GDM1 (cell line): Measurements from ENCODE around the gene PRKRA.
A peak's percentile ranks its signal among the peaks of the same experiment; 100 is the strongest.
"Not testable (repeated sequence)": the region's sequence is repeated elsewhere in the genome, so short reads cannot be mapped to it uniquely, and the experiment has no call there.

ENCODE experiments used
- DNase-seq: peaks from one replicate; lab custom pipeline; 2025; lab: John Stamatoyannopoulos, UW

PRKRA gene

DNA sequence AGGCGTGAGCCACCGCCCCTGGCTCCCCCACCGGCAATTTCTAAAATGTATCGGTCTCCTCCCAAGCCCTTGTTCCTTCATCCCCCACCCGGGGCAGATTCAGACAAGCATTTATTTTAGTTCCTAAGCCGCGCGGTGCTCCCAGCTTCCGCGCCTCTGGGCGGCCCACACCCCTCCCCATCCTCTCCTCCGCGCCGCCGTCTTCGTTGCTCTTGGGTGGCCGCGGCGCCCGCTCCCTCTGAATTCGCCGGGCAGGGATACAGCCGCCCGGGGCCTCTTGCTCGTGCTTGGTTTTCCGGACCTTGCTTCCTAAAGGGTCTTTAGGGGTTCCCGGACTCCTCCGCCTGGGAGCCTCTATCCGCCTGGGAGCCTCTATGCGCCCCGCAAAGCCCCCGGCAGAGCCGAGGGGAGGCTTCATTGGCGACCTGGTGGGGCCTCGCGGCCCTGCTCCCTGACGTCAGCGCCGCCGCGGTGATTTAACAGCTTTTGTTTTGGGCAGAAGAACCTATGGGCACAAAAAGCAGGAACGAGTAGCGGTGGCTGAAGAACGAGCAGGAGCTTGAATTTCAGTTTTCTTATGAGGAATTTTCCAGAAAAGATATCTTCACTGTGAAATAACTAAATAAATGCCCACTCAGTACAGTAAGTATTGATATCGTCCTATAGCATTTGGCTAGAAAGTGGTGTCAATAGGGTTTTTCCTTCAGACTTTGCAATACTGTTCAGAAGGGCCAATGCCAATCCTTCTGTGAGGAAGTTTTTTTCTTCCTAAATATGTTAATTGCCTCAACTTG, 37.3 kb downstream of the PRKRA start:
- DNase-seq, result peak; percentile 69

- not testable (repeated sequence) for DNase-seq
Observed at GRCh38 chr2:178412453-178412852, 38.5 kb downstream of the PRKRA start.

DNA sequence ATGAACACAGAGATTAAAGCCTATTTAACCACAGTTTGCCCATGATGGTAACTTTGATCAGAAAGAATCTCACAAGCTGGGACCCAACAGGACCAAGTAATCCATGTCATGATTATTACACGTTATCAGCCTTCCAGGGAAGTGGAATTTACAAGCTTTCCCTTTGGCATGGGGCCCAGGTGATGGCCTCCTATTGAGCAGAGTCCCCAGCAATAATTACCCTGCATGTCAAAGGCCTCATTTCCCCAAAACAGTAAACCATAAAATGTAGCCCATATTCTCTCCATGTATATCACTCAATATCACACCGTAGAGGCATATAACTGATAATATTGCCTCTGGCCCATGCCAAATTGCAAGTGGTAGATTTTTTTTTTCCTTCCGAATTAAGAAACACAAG, 38.9 kb downstream of the PRKRA start:
- DNase-seq, result no peak

DNA sequence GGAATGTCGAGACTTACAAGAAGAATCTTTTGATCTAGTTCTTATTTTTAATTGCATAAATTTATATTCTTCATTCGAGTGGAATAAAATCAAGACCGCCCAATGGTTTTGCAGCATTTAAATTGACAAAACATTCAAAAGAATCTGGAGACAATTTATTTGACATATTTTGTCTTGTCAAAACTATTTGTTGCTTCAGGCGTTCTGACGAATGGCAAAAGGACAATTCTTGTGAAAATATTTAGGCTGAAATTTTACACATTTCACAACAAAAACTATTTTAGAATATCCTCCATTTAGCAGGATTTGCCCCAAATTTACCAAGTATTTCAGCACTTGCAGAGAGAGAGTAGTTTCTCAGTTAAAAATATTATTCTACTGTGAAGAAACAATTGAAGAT, 41.7 kb downstream of the PRKRA start:
- no peak for DNase-seq

GRCh38 chr2:178404368-178404767, 46.6 kb downstream of the PRKRA start:
- DNase-seq, result no peak

- no peak for DNase-seq
Observed at GRCh38 chr2:178403671-178404306, 47.2 kb downstream of the PRKRA start.

GRCh38 chr2:178401994-178402437, 49.0 kb downstream of the PRKRA start:
- no peak for DNase-seq

GRCh38 chr2:178397002-178397605, 53.9 kb downstream of the PRKRA start:
- DNase-seq, result peak; percentile 5

- DNase-seq, result no peak
Observed at GRCh38 chr2:178395941-178396570, 54.9 kb downstream of the PRKRA start.

GRCh38 chr2:178395295-178395694, 55.7 kb downstream of the PRKRA start:
- no peak for DNase-seq

DNA sequence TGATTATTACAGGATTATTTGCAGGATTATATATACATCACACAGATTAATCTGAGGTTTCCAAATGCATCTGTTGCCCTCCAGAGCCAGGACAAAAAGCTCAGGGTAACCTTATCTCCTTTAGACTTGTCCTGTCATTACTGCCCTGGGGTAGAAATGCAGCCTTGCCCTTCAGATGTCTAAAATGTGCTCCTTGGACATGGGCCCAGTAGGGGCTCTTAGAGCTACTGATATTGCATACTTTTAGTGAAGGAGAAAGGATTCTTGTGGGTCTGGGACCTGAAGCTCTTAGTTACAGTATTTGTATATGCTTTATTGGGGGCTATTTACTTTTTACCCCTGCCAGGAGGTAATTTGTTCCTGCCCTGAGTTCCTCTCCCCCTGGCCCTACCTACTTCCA, 56.1 kb downstream of the PRKRA start:
- no peak for DNase-seq

DNA sequence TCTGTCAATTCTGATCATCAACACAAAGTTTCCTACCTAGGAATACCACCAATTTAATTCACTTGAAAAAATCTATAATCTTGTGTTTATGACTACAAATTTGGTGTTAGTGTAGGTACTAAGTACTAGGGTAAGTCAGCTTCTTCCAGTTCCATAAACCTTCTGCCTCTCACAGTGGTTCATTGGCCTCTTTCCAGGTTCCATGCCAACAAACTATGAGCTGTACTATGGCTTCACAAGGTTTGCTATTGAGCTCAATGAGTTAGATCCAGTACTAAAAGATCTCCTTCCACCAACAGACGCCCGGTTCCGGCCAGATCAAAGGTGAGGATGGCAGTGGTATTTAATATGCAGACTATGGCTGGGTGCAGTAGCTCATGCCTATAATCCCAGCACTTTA, 58.8 kb downstream of the PRKRA start:
- no peak for DNase-seq

DNA sequence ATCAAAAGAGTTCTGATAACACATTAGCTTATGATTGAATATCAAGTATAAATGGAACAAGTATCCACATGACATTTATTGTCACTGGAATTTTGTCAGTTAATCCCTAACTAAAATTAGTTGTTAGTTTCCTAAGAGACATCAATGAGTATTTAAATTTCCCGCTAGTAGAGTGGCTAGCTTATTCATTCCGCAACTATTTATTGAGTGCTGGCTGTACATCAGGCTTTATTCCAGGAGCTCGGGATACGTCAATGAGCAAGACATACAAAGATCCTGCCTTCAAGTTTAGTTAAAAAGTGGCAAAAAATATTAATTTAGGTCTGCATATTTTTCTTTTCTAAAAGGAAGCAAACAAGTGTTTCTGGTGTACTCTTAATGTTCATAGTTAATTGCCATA, 59.3 kb downstream of the PRKRA start:
- DNase-seq, result no peak

GRCh38 chr2:178388287-178388686, 62.7 kb downstream of the PRKRA start:
- DNase-seq, result no peak

- DNase-seq, result no peak
Observed at GRCh38 chr2:178386986-178387597, 63.9 kb downstream of the PRKRA start.

GRCh38 chr2:178385595-178386148, 65.3 kb downstream of the PRKRA start:
- no peak for DNase-seq

GRCh38 chr2:178383718-178384117, 67.3 kb downstream of the PRKRA start:
- DNase-seq, result no peak
